Right atrium auricular region (tissue), 2 donors: Measurements from ENCODE around the gene ATP5PD. TPM values are rescaled to one million over a fixed set of nuclear protein-coding genes. Genes with fewer than 3 reads are reported as not detected.
A peak's percentile ranks its signal among the peaks of the same experiment; 100 is the strongest.
"Not testable (repeated sequence)": the region's sequence is repeated elsewhere in the genome, so short reads cannot be mapped to it uniquely, and the experiment has no call there.

Experiments
- DNase-seq: peaks from one replicate; pipeline ENCODE4 v3.0.0-alpha.2; 2019; ENCODE audit warnings: low spot score
- H3K27ac ChIP-seq, 2 donors: fragments of 200-600 bp; sonication (generic); 1 replicate in 1 of 2; 2 replicates in 1 of 2; pipeline ENCODE4 v1.5.1; 2016 to 2019
- H3K27me3 ChIP-seq, 2 donors: fragments of 200-600 bp; sonication (generic); one replicate each; pipeline versions ENCODE4 v1.5.1 to v1.6.0; 2017 to 2019
- H3K36me3 ChIP-seq: fragments of 200-600 bp; sonication (generic); one replicate; pipeline ENCODE4 v1.5.1; 2016
- H3K4me1 ChIP-seq, 2 donors: fragments of 200-600 bp; sonication (generic); one replicate each; pipeline versions ENCODE4 v1.5.1 to v1.6.0; 2017 to 2019
- H3K4me3 ChIP-seq, 2 donors: fragments of 200-600 bp; sonication (generic); 1 replicate in 1 of 2; 2 replicates in 1 of 2; pipeline ENCODE4 v1.5.1; 2017 to 2019; ENCODE audit warnings: mild to moderate bottlenecking in 1 of 2, moderate library complexity in 1 of 2
- H3K9me3 ChIP-seq, 2 donors: fragments of 200-600 bp; sonication (generic); one replicate each; pipeline ENCODE4 v1.5.1; 2019
- total RNA-seq, 2 donors: library from RNA; depleted of rRNA; stranded (reverse); fragments of >200 nt; gene quantifications; one replicate each; pipeline ENCODE4 v1.1.0, GENCODE V29; 2016
- TF ChIP-seq, protein P1 (sequence below), 2 donors: fragments of 200-600 bp; sonication (generic); IDR thresholded peaks; one replicate each; pipeline ENCODE4 v1.5.1; 2019; ENCODE audit warnings: antibody characterized with exemption in 2 of 2

The ATP5PD gene
- total RNA-seq, 2 donors from 2014 or later = 675 to 871 TPM

DNA sequence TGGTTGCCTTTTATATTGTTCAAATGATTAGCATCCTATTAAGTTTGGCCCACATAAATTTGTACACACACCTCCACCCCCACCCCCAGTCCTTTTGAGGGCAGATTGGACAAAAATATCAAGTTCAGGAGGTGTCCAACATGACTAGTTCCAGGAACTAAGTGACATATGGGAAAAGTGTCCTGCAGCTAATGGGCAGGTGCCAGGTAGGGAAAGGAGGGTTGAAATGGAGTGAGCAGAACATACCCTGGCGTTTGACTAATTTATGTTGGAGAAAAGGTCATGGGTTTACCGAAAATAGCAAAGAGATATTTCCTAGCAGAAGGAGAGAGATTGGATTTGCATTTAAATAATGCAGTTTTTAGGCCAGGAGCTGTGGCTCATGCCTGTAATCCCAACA is 5.2 kb upstream of the ATP5PD start:
- DNase-seq = no peak
- TF ChIP-seq, protein P1, sequence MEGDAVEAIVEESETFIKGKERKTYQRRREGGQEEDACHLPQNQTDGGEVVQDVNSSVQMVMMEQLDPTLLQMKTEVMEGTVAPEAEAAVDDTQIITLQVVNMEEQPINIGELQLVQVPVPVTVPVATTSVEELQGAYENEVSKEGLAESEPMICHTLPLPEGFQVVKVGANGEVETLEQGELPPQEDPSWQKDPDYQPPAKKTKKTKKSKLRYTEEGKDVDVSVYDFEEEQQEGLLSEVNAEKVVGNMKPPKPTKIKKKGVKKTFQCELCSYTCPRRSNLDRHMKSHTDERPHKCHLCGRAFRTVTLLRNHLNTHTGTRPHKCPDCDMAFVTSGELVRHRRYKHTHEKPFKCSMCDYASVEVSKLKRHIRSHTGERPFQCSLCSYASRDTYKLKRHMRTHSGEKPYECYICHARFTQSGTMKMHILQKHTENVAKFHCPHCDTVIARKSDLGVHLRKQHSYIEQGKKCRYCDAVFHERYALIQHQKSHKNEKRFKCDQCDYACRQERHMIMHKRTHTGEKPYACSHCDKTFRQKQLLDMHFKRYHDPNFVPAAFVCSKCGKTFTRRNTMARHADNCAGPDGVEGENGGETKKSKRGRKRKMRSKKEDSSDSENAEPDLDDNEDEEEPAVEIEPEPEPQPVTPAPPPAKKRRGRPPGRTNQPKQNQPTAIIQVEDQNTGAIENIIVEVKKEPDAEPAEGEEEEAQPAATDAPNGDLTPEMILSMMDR (IDR thresholded peaks at IDR 0.05) = no peak
- Histone ChIP-seq H3K4me3 (no peak overlapping the region), H3K9me3 (no peaks in the 10 kb centered on the region), H3K36me3 (peaks cover 36% of the 10 kb centered on the region), H3K27ac (no peak overlapping the region), H3K4me1 (peaks cover 0 to 22% of the 10 kb centered on the region in 2 donors), H3K27me3 (no peaks in the 10 kb centered on the region)

DNA sequence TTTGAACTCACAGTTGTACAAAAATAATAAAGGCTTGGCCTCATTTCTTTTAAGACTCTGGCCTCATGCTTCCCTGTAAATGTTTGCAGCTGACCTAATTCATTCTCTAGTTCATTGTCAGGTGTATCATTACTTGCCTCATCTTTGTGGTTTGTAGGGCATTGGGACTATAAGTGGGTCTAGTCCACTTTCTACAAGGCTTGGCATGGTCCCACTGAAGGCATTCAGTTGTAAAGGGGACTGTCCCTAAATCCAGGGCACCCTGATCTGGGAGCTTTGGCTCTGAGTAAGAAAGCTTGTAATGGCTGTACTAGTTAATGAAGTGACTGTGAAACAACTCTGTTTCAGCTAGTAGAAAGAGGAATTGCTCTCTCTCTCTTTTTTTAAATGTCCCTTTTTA is 2.9 kb upstream of the ATP5PD start:
- Histone ChIP-seq H3K9me3 (no peaks in the 10 kb centered on the region), H3K27me3 (no peaks in the 10 kb centered on the region), H3K4me3 (no peak overlapping the region), H3K4me1 (peaks cover 0 to 33% of the 10 kb centered on the region in 2 donors), H3K36me3 (peaks cover 31% of the 10 kb centered on the region), H3K27ac (no peak overlapping the region)
- TF ChIP-seq, protein P1 (IDR thresholded peaks at IDR 0.05) = no peak
- no peak for DNase-seq

DNA sequence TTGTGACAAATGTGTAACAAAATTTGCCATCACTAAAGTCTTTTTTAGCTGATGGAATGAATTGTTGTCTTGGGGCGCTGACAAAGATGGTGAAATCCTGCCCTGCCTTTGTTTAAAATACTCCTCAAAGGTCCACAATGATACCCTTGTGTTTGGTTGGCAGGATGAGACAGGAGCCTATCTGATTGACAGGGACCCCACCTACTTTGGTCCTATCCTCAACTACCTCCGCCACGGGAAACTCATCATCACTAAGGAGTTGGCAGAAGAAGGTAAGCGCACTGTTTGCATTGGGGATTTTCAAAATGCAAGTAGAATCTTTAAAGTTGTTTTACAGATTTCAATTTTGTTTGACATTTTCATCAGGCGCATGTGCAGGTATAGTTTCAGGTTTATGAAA is 2.3 kb upstream of the ATP5PD start:
- Histone ChIP-seq H3K27me3 (no peaks in the 10 kb centered on the region), H3K27ac (peak overlapping the region; percentile 97 to 100), H3K4me1 (peaks cover 0 to 34% of the 10 kb centered on the region in 2 donors), H3K9me3 (no peaks in the 10 kb centered on the region), H3K4me3 (no peak overlapping the region), H3K36me3 (peaks cover 26% of the 10 kb centered on the region)
- DNase-seq = no peak
- TF ChIP-seq, protein P1 (IDR thresholded peaks at IDR 0.05) = no peak

DNA sequence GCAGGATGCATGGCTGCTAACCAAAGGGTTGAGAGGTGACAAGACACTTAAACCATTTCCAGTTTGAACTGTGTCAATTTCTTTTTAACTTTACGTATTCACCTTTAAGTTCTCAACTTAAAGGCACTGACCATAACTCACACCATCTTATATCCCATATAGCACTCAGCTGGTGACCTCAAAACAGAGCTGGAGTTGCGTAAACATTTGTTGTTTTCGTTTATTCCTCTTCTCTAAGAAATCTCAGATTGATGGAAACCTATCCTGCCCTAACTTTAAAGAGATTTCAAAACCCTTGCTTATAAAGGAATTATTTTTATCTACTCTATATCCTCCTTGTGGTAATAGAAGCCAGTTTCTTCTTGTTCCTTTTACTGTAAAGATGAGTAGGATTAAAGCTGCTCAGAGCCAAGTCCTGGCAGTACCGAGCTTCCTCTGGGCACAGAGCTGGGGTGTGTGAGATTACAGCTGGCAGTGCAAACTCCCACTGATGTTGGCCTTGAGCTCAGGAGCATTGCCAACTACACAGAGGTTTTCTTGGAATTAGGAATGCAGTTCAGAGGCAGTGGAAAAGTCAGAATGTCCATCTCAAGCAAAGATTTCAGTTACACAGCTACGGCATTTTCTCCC is 1.6 kb upstream of the ATP5PD start:
- no peaks in the 10 kb centered on the region for H3K27me3 ChIP-seq
- H3K27ac ChIP-seq = peak overlapping the region; percentile 97 to 100
- peaks cover 0 to 34% of the 10 kb centered on the region in 2 donors for H3K4me1 ChIP-seq
- DNase-seq = no peak
- no peaks in the 10 kb centered on the region for H3K9me3 ChIP-seq
- peaks cover 19% of the 10 kb centered on the region for H3K36me3 ChIP-seq
- TF ChIP-seq, protein P1 (IDR thresholded peaks at IDR 0.05) = no peak
- peak overlapping the region; percentile 88 to 100 for H3K4me3 ChIP-seq

DNA sequence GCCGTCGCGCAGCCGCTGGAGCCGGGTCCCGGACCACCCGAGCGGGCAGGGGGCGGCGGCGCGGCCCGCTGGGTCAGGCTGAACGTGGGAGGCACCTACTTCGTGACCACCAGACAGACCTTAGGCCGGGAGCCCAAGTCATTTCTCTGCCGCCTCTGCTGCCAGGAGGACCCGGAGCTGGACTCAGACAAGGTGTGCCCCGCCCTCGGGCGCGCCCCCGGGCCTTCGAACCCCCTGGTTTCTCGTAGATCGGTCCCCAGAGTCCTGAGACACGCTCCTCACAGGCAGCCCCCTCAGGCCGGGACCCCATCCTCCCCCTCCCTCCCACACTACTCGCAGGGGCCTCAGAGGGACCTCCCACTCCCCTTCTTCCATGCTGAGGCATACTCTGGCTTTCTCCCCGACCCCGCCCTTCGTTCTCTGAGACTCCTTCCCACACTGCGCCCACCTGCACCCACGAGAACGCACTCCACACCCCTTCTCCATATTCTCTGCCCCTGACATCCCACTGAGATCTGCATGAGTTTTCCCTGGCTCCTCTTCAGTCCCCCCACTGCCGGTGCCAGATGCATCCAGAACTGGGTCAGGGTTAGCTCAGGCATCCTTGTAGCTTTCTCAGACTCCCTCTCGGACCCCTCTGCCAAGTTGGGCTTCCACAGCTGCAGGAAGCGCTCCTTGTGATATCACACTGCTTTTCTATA is 779 bp upstream of the ATP5PD start:
- peaks cover 11% of the 10 kb centered on the region for H3K36me3 ChIP-seq
- peak overlapping the region; percentile 97 to 100 for H3K27ac ChIP-seq
- TF ChIP-seq, protein P1 (IDR thresholded peaks at IDR 0.05) = no peak
- no peak for DNase-seq
- peak overlapping the region; percentile 88 to 100 for H3K4me3 ChIP-seq
- peaks cover 0 to 34% of the 10 kb centered on the region in 2 donors for H3K4me1 ChIP-seq
- no peaks in the 10 kb centered on the region for H3K27me3 ChIP-seq
- H3K9me3 ChIP-seq = no peaks in the 10 kb centered on the region

DNA sequence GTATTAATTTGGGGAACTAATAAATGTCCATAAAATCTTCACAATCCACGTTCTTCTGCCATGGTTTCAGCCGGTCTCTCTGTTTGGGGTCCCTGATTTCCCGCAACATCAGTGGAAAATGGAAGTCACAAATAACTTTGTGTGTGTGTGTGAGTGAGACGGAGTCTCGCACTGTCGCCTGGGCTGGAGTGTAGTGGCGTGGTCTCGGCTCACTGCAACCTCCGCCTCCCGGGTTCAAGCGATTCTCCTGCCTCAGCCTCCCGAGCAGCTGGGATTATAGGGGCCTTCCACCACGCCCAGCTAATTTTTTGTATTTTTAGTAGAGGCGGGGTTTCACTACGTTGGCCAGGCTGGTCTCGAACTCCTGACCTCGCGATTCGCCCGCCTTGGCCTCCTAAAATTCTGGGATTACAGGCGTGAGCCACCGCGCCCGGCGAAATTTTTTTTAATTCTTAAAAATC is 793 bp downstream of the ATP5PD start:
- Histone ChIP-seq H3K4me3 (peak overlapping the region; percentile 88 to 100), H3K4me1 (peaks cover 0 to 34% of the 10 kb centered on the region in 2 donors), H3K27ac (peak overlapping the region; percentile 97 to 100), H3K36me3 (peaks cover 25% of the 10 kb centered on the region)
- not testable (repeated sequence) for DNase-seq, H3K27me3 ChIP-seq, H3K9me3 ChIP-seq
